GM19438 (cell line): ENCODE results near the gene GAK.
"Not testable (repeated sequence)": the region's sequence is repeated elsewhere in the genome, so short reads cannot be mapped to it uniquely, and the experiment has no call there.

Source experiments
- ATAC-seq: cut with Tn5 transposase; IDR thresholded peaks from one replicate; pipeline ENCODE4 v1.9.1; 2021; ENCODE audit warnings: low read depth; ENCODE audit not compliant: unreplicated experiment

Gene GAK

DNA sequence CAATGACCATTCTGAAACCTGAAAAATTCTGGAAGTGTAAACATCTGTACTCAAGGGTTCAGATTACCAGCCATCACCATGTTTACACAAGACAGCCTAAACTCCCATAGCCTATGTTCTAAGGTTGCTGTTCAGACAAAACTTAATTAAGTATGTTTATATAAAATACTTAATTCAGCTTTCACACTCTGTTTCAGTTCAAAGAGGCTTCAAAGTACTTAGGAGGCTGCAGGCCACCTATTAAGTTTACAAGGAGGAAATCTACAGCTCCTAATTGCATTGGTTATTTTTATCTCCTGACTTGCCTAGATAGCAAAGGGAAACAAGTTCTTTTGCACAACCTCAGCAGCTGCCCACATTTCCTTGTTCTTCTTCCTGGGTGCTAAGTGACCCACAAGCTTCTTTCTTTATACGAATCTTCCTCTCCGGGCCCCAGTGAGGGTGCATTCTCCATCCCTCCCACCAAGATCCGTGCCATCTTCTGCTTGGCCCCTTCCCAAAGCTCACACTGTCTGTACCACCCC, 2.0 kb downstream of the GAK start:
- ATAC-seq: no peak

DNA sequence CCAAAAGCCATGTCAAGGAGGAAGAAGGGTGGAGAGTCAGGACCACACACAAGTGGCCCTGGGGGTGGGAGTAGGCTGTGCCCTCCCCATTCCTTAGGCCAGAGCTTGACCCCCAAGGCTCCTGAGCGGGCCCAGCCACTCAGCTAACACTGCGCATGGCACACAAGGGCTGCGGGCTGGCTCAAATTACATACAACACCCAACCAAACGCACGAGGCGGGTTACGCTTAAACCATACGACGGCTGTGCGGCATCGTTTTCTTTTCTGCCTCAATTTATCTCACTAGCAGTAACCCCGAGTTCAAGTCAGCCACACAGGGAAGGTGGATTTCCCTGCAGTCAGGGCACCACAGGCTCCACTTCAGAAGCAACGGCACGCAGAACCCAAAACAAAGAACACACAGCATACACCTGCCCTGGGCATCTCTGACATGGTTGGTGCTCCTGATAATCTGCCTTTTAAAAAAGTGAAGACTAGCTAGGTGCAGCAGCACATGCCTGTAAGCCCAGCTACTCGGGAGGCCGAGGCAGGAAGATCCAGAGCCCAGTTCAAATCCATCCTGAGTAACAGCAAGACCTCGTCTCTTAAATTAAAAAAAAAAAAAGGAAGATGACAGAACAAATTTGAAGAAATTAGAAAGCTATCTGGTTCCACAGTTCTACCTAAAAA, 2.9 kb downstream of the GAK start:
- ATAC-seq: no peak

DNA sequence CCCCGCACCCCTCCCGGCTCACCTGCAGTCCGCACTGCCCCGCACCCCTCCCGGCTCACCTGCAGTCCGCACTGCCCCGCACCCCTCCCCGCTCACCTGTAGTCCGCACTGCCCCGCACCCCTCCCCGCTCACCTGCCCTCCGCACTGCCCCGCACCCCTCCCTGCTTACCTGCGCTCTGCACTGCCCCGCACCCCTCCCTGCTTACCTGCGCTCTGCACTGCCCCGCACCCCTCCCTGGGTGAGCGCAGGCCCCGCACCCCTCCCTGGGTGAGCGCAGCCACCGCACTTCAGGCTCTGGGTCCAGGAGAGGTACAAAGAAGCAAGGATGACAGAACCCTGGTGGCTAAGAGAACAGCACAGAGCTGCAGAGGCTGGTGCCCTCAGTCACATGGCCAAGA, 4.5 kb downstream of the GAK start:
- not testable (repeated sequence) for ATAC-seq

GRCh38 chr4:926538-926937, 5.6 kb downstream of the GAK start:
- no peak for ATAC-seq

- ATAC-seq: no peak
These were observed 6.2 kb downstream of the GAK start for GRCh38 chr4:925771-926500.

GRCh38 chr4:925171-925570, 6.9 kb downstream of the GAK start:
- ATAC-seq: no peak

DNA sequence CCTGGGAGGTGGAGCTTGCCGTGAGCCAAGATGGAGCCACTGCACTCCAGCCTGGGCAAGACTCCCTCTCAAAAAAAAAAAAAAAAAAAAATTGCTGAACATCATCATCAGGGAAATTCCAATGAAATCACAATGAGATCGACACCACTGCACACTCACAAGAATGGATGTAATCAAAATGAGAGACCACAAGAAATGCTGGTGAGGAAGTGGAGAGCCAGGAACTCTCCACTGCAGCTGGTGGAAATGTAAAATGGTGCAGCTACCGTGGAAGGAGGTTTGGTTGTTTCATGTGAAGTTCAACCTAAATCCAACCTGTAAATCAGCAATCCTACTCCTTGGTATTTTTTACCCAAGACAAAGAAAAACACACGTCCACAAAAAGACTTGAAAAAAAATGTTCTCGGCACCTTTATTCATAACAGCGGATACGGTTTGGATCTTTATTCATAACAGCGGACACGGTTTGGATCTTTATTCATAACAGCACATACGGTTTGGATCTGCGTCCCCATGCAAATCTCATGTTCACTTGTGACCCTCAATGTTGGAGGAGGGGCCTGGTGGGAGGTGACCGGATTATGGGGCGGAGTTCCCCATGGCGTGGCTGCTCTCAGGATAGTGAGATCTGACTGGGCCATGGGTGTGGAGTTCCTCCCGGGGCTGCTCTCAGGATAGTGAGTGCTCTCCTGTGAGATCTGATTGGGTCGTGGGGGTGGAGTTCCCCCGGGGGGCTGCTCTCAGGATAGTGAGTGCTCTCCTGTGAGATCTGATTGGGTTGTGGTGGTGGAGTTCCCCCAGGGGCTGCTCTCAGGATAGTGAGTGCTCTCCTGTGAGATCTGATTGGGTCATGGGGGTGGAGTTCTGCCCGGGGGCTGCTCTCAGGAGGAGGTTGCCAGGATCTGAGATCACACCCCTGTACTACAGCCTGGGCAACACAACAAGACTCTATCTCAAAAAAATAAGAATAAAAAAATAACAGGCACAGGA, 7.7 kb downstream of the GAK start:
- ATAC-seq: no peak

- peak; percentile 51 for ATAC-seq
These were observed 10.2 kb downstream of the GAK start for GRCh38 chr4:921830-922331.

DNA sequence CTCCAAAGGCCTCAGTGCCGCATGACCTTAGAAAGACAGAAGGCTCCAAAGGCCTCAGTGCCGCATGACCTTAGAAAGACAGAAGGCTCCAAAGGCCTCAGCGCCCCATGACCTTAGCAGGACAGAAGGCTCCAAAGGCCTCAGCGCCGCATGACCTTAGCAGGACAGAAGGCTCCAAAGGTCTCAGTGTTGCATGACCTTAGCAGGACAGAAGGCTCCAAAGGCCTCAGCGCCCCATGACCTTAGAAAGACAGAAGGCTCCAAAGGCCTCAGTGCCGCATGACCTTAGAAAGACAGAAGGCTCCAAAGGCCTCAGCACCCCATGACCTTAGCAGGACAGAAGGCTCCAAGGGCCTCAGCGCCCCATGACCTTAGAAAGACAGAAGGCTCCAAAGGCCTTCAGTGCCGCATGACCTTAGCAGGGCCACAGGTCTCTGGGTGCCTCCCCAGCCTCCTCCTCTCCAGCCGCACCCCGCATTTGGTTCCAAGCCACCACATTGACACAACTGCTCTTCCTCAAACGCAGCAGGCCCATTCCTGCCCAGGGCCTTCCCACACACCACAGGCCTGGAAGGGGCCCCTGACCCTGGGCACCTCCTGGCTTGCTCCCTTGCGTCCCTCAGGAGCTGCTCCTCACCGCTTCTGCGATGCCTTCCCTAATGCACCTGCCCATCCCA, 13.0 kb downstream of the GAK start:
- not testable (repeated sequence) for ATAC-seq

GRCh38 chr4:918591-918990, 13.5 kb downstream of the GAK start:
- ATAC-seq: not testable (repeated sequence)

DNA sequence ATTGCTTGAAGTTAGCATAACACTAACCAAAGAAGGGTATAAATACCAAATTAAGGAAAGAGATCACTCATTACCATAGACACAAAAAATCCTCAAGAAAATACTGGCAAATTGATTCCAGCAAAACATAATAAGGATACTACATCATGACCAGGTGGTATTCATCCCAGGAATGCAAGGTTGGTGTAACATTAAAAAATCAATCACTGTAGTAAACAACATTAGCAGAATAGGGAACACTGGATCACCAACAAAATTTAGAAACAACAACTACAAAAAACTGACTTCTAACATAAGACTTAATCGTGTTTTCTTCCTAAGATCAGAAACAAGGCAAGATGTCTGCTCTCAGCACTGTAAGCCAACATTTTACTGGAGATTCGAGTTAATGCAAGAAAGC, 14.1 kb downstream of the GAK start:
- no peak for ATAC-seq

DNA sequence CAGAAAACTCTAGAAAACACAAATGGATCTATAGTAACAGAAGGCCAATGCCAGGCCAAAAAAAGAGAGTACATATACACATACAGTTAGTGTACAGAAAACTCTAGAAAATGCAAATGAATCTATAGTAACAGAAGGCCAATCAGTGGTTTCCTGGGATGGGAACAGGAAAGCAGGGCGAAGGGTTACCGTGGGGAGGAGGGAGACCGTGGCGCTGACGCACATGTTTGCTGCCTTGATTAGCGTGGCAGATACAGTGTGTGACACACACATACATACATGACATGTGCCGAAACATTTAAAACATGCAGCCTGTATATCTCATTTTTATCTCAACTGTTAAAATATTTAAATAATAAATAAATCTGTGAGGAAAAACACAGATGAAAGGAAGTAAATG, 14.7 kb downstream of the GAK start:
- ATAC-seq: no peak

DNA sequence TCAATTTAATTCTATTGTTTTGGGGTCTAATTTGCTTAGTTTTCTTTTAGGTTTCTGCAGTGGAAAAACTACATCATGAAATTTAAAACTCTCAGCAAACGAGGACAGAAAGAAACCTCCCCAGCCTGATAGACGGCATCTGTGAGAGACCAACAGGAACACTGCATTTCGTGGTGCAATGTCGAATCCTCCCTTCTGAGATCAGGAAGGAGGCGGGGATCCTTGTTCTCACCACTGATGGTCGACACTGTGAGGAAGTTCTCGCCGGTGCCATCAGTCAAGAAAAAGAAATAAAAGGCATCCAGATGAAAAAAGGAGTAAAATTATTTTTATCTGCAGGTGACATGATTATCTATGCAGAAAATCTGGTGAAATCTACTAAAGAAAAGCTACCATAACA, 16.5 kb downstream of the GAK start:
- no peak for ATAC-seq

DNA sequence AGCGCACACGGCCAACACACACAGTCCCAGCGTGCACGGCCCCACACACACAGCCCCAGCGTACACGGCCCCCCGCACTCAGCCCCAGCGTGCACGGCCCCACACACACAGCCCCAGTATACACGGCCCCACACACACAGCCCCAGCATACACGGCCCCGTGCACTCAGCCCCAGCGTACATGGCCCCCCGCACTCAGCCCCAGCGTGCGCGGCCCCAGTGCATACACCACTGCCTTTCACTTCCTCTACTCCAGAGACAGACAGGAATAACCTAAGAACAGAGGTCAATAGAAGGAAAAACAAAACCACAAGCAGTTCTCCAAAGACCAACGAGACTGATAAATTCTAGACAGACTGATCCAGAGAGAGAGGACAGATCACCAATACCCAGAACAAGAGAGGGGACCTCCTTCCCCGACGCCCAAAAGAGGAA, 17.1 kb downstream of the GAK start:
- ATAC-seq: no peak

DNA sequence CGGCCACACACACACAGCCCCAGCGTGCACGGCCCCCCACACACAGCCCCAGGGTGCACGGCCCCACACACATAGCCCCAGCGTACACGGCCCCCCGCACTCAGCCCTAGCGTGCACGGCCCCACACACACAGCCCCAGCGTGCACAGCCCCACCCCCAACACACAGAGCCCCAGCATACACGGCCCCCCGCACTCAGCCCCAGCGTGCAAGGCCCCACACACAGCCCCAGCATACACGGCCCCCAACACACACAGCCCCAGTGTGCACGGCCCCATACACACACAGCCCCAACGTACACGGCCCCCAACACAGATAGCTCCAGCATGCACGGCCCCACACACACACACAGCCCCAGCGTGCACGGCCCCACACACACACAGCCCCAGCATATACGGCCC, 17.6 kb downstream of the GAK start:
- no peak for ATAC-seq

DNA sequence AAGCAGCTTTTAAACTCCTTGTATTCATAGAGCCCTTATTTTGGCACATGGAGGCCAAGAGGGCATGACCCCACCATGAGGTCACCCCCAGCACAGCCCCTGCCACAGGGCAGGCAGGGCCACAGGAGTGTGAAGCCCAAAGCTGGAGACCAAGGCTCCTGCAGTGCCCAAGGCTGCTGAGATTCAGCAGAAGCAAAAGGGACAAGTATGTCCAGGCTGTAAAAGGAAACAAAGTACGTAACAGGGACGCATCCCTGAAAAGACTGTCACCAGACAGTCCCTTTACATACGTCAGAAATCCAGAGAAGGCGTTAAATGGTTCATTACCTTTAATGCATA, 18.9 kb downstream of the GAK start:
- ATAC-seq: no peak

- no peak for ATAC-seq
These were observed 19.4 kb downstream of the GAK start for GRCh38 chr4:912548-913279.

DNA sequence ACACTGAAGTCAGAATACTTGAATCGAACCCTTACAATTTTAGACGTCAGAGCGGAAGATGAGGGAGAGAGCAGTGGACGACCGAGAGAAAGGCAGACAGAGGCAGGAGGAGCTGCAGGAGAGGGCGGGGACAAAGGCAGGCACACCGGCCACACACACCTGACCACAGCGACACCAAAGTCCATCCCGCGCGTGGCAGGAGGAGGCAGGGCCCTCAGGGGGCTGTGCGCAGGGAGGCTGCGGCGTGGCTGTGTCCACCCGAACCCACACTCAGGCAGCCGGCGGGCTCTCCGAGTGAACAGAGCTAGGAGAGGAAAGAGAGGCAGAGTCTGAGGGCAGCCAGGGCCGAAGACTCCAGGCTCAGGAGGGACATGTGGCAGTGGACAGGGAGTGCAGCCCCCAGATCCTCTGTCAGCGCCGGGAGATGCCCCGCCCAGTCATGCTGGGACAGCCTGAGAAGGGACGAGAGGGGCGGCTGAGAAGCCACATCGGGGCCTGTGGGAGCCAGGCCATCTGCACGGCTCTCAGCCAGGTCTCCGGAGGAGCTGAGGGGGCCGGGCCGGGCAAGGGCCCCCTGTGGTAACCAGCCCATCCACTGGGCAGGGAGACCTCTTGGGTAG, 20.1 kb downstream of the GAK start:
- ATAC-seq: no peak

DNA sequence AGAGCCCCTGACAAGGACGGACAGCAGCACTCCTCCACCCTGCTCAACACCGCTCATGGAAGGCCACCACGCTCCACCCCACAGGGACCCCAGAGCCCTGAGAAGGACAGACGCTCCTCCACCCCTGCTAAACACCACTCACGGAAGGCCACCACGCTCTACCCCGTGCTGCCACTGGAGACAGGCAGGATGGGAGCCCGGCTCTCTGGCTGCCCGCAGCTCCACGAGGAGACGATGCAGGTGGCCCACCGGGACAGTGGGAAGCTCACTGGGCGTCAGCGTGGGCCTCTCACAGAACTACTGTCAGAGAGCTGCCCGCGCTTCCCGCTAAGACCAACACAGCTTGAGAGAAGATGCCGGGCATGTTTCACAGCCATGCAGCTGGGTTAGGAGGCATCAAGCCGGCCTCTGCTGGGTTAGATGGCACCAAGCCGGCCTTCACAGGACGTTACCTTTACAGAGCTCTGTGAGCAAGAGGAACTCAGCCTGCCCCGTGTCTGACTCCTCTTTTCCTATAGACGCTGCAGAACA, 20.8 kb downstream of the GAK start:
- ATAC-seq: no peak
